Peyer's patch (tissue), 4 donors: ENCODE results near the gene WDR35. TPM values are rescaled to one million over a fixed set of nuclear protein-coding genes. Genes with fewer than 3 reads are reported as not detected.

Experiments used
- DNase-seq, 3 donors: peaks; one replicate each; pipeline ENCODE4 v3.0.0-alpha.2; 2017 to 2019
- H3K27ac ChIP-seq, 4 donors: fragments of 200-600 bp; sonication (generic); one replicate each; pipeline ENCODE4 v1.5.1; 2016 to 2019
- H3K27me3 ChIP-seq, 2 donors: fragments of 200-600 bp; sonication (generic); one replicate each; pipeline ENCODE4 v1.5.1; 2019
- H3K36me3 ChIP-seq, 3 donors: fragments of 200-600 bp; sonication (generic); one replicate each; pipeline ENCODE4 v1.5.1; 2016 to 2019
- H3K4me1 ChIP-seq, 4 donors: fragments of 200-600 bp; sonication (generic); one replicate each; pipeline ENCODE4 v1.5.1; 2016 to 2019
- H3K4me3 ChIP-seq, 4 donors: fragments of 200-600 bp; sonication (generic); 1 replicate in 3 of 4; 2 replicates in 1 of 4; pipeline ENCODE4 v1.5.1; 2016 to 2019; ENCODE audit warnings: mild to moderate bottlenecking in 1 of 4
- H3K9me3 ChIP-seq, 4 donors: fragments of 200-600 bp; sonication (generic); one replicate each; pipeline ENCODE4 v1.5.1; 2016 to 2019; ENCODE audit warnings: mild to moderate bottlenecking in 1 of 4
- CTCF ChIP-seq, 6 experiments: fragments of 450-650 bp in 4 of 6; fragments of 200-600 bp in 2 of 6; sonication (generic) in 1 of 6; IDR thresholded peaks; one replicate each; pipeline ENCODE4 v1.5.1; 2017 to 2019; ENCODE audit warnings: antibody characterized with exemption in 6 of 6, mild to moderate bottlenecking in 3 of 6, moderate library complexity in 1 of 6
- POLR2A ChIP-seq, 2 donors: fragments of 450-650 bp; IDR thresholded peaks; one replicate each; pipeline ENCODE4 v1.5.1; 2017; ENCODE audit warnings: antibody characterized with exemption in 2 of 2, mild to moderate bottlenecking in 2 of 2, moderate library complexity in 2 of 2
- total RNA-seq, 4 donors: library from RNA; depleted of rRNA; stranded (reverse); fragments of >200 nt; gene quantifications; one replicate each; pipeline ENCODE4 v1.1.0, GENCODE V29; 2016

WDR35 gene
- total RNA-seq, 4 donors from 2014 or later, result 3.4 to 4.1 (median 3.8) TPM

GRCh38 chr2:20008703-20009102, 18.8 kb upstream of the WDR35 start:
- H3K4me3 ChIP-seq, result no peak overlapping the region
- peaks cover 0 to 13% (median 11%) of the 10 kb centered on the region in 4 donors for H3K4me1 ChIP-seq
- DNase-seq, result no peak
- no peak for TF ChIP-seq CTCF (IDR thresholded peaks at IDR 0.05)
- TF ChIP-seq POLR2A (IDR thresholded peaks at IDR 0.05), result no peak
- H3K36me3 ChIP-seq, result no peaks in the 10 kb centered on the region
- peaks cover 0 to 5% of the 10 kb centered on the region in 2 donors for H3K27me3 ChIP-seq
- no peaks in the 10 kb centered on the region for H3K9me3 ChIP-seq
- no peak overlapping the region for H3K27ac ChIP-seq

GRCh38 chr2:20005891-20006470, 16.1 kb upstream of the WDR35 start:
- no peak overlapping the region for H3K27ac ChIP-seq

GRCh38 chr2:20005067-20005627, 15.2 kb upstream of the WDR35 start:
- DNase-seq, result no peak
- TF ChIP-seq POLR2A (IDR thresholded peaks at IDR 0.05) (no peak), CTCF (IDR thresholded peaks at IDR 0.05) (no peak)
- H3K4me3 ChIP-seq, result no peak overlapping the region
- H3K4me1 ChIP-seq, result no peaks in the 10 kb centered on the region
- H3K9me3 ChIP-seq, result no peaks in the 10 kb centered on the region
- H3K36me3 ChIP-seq, result no peaks in the 10 kb centered on the region
- no peak overlapping the region for H3K27ac ChIP-seq
- no peaks in the 10 kb centered on the region for H3K27me3 ChIP-seq

More at GRCh38 chr2:20005891-20006470, 16.1 kb upstream of the WDR35 start:
- H3K27me3 ChIP-seq, result no peaks in the 10 kb centered on the region
- H3K4me1 ChIP-seq, result no peaks in the 10 kb centered on the region
- no peaks in the 10 kb centered on the region for H3K36me3 ChIP-seq
- no peak overlapping the region for H3K4me3 ChIP-seq
- no peaks in the 10 kb centered on the region for H3K9me3 ChIP-seq
- no peak for DNase-seq
- no peak for TF ChIP-seq CTCF (IDR thresholded peaks at IDR 0.05)
- TF ChIP-seq POLR2A (IDR thresholded peaks at IDR 0.05), result no peak

GRCh38 chr2:20001361-20001863, 11.5 kb upstream of the WDR35 start:
- DNase-seq, result no peak
- no peaks in the 10 kb centered on the region for H3K9me3 ChIP-seq
- no peaks in the 10 kb centered on the region for H3K36me3 ChIP-seq

GRCh38 chr2:19993731-19994130, 3.8 kb upstream of the WDR35 start:
- no peaks in the 10 kb centered on the region for H3K9me3 ChIP-seq
- DNase-seq, result no peak
- no peaks in the 10 kb centered on the region for H3K27me3 ChIP-seq
- TF ChIP-seq POLR2A (IDR thresholded peaks at IDR 0.05) (no peak), CTCF (IDR thresholded peaks at IDR 0.05) (no peak)
- no peaks in the 10 kb centered on the region for H3K36me3 ChIP-seq
- H3K4me3 ChIP-seq, result no peak overlapping the region
- peaks cover 0 to 11% (median 3%) of the 10 kb centered on the region in 4 donors for H3K4me1 ChIP-seq
- no peak overlapping the region for H3K27ac ChIP-seq

More at GRCh38 chr2:20001361-20001863, 11.5 kb upstream of the WDR35 start:
- H3K27me3 ChIP-seq, result no peaks in the 10 kb centered on the region
- no peaks in the 10 kb centered on the region for H3K4me1 ChIP-seq
- H3K27ac ChIP-seq, result no peak overlapping the region
- H3K4me3 ChIP-seq, result no peak overlapping the region
- TF ChIP-seq CTCF (IDR thresholded peaks at IDR 0.05) (no peak), POLR2A (IDR thresholded peaks at IDR 0.05) (no peak)
